HCT116 (cell line): ENCODE measurements around the gene RBFOX2. TPM values are rescaled to one million over a fixed set of nuclear protein-coding genes. Genes with fewer than 3 reads are reported as not detected.
"Not testable (repeated sequence)": the region's sequence is repeated elsewhere in the genome, so short reads cannot be mapped to it uniquely, and the experiment has no call there.

Source experiments
- ATAC-seq: fragments of 200-7000 bp; cut with Tn5 transposase; 2 replicates; pipeline ENCODE4 v1.9.1; 2020; ENCODE audit warnings: mild to moderate bottlenecking, moderate library complexity
- BruUV-seq: library from RNA; stranded (reverse); fragments of 400-500 nt; replicated peaks from 2 replicates; lab custom pipeline; 2021; lab: Mats Ljungman, UMichigan
- CTCF ChIA-PET: fragments of 300-600 bp; sonication (Branson Sonifier 250); formaldehyde crosslinking; loops from one replicate; lab custom pipeline; 2021; ENCODE audit warnings: antibody characterized with exemption; lab: Charles Lee
- POLR2A ChIA-PET: fragments of 300-600, 350-600 bp; sonication (Branson Sonifier 250); formaldehyde crosslinking; loops from one replicate; lab custom pipeline; 2021; ENCODE audit warnings: antibody characterized with exemption; lab: Charles Lee
- RAD21 ChIA-PET, 2 experiments: fragments of 300-600 bp; sonication (Branson Sonifier 250); formaldehyde crosslinking; loops; one replicate each; lab custom pipeline; 2023; ENCODE audit warnings: low total read pairs in 2 of 2; ENCODE audit not compliant: uncharacterized antibody in 2 of 2, unreplicated experiment in 2 of 2, low non-redundant PET in 1 of 2; lab: Charles Lee
- DNase-seq: peaks from one replicate; pipeline ENCODE4 v3.0.0-alpha.2; 2010; ENCODE audit warnings: low read depth, low spot score
- H2AFZ ChIP-seq: fragments of 200-600 bp; shearing (Covaris generic), sonication (generic); 2 replicates; pipeline ENCODE4 v1.6.1; 2017; ENCODE audit warnings: low read depth, mixed run types, mixed read lengths, antibody characterized with exemption, low read length; ENCODE audit not compliant: poor library complexity, severe bottlenecking
- H3K27ac ChIP-seq: 2 replicates; pipeline ENCODE4 v1.5.1; 2012; ENCODE audit warnings: low read depth, low read length
- H3K27me3 ChIP-seq: fragments of 200-600 bp; sonication (generic); 2 replicates; pipeline ENCODE4 v1.6.1; 2016; ENCODE audit warnings: mixed run types, low read length, mixed read lengths; ENCODE audit not compliant: insufficient read depth
- H3K36me3 ChIP-seq, 2 experiments: fragments of 200-500 bp in 1 of 2; fragments of 200-600 bp in 1 of 2; sonication (Bioruptor generic) in 1 of 2; sonication (generic) in 1 of 2; 2 replicates each; pipeline versions ENCODE4 v1.5.1 to v1.6.1; 2014 to 2016; ENCODE audit warnings: low read length in 2 of 2, inconsistent platforms in 1 of 2, mixed read lengths in 1 of 2, mixed run types in 1 of 2; ENCODE audit not compliant: insufficient read depth in 2 of 2, control insufficient read depth in 1 of 2
- H3K4me1 ChIP-seq, 2 experiments: fragments of 200-600 bp in 1 of 2; sonication (generic) in 1 of 2; 2 replicates each; pipeline versions ENCODE4 v1.5.1 to v1.6.1; 2012 to 2017; ENCODE audit warnings: low read length in 2 of 2, inconsistent platforms in 1 of 2, mild to moderate bottlenecking in 1 of 2, mixed read lengths in 1 of 2, mixed run types in 1 of 2, moderate library complexity in 1 of 2; ENCODE audit not compliant: insufficient read depth in 2 of 2, control insufficient read depth in 1 of 2
- H3K4me2 ChIP-seq: fragments of 200-600 bp; sonication (generic); 2 replicates; pipeline ENCODE4 v1.6.1; 2017; ENCODE audit warnings: mixed run types, low read length, mixed read lengths
- H3K4me3 ChIP-seq, 2 experiments: fragments of 200-600 bp in 1 of 2; sonication (generic) in 1 of 2; replicated peaks in 1 of 2; 2 replicates each; pipeline ENCODE4 v1.5.1; 2011 to 2016; ENCODE audit warnings: low read length in 2 of 2, control low read depth in 1 of 2, low read depth in 1 of 2, mild to moderate bottlenecking in 1 of 2, mixed read lengths in 1 of 2, mixed run types in 1 of 2
- H3K79me2 ChIP-seq: fragments of 200-600 bp; sonication (generic); 2 replicates; pipeline ENCODE4 v1.6.1; 2017; ENCODE audit warnings: mild to moderate bottlenecking, mixed run types, low read length, moderate library complexity, mixed read lengths; ENCODE audit not compliant: insufficient read depth
- H3K9ac ChIP-seq: fragments of 200-600 bp; sonication (generic); 2 replicates; pipeline ENCODE4 v1.6.1; 2016; ENCODE audit warnings: low read length, mixed read lengths
- H3K9me2 ChIP-seq: fragments of 200-600 bp; sonication (generic), shearing (Covaris generic); 2 replicates; pipeline ENCODE4 v1.6.1; 2017; ENCODE audit warnings: mixed run types, mild to moderate bottlenecking, moderate library complexity; ENCODE audit not compliant: insufficient read depth
- H3K9me3 ChIP-seq, 2 experiments: fragments of 200-500 bp in 1 of 2; fragments of 200-600 bp in 1 of 2; sonication (Bioruptor generic) in 1 of 2; sonication (generic) in 1 of 2; 2 replicates each; pipeline ENCODE4 v1.6.1; 2014 to 2017; ENCODE audit warnings: low read length in 2 of 2, mixed read lengths in 2 of 2, inconsistent platforms in 1 of 2, low read depth in 1 of 2, mild to moderate bottlenecking in 1 of 2, mixed run types in 1 of 2, moderate library complexity in 1 of 2; ENCODE audit not compliant: control insufficient read depth in 1 of 2, insufficient read depth in 1 of 2
- H4K20me1 ChIP-seq: fragments of 200-600 bp; sonication (generic), shearing (Covaris generic); 2 replicates; pipeline ENCODE4 v1.6.1; 2017; ENCODE audit warnings: mixed run types, mild to moderate bottlenecking, moderate library complexity; ENCODE audit not compliant: insufficient read depth
- EGR1 ChIP-seq: IDR thresholded peaks from 2 replicates; pipeline ENCODE4 v1.6.1; 2012; ENCODE audit warnings: low read depth
- JUND ChIP-seq: IDR thresholded peaks from 2 replicates; pipeline ENCODE4 v1.6.1; 2012
- POLR2AphosphoS5 ChIP-seq: IDR thresholded peaks from 2 replicates; pipeline ENCODE4 v1.6.1; 2011; ENCODE audit warnings: mild to moderate bottlenecking, low read depth, low read length, moderate library complexity
- SIN3A ChIP-seq: IDR thresholded peaks from 2 replicates; pipeline ENCODE4 v1.6.1; 2012; ENCODE audit warnings: low read depth
- SRF ChIP-seq: IDR thresholded peaks from 2 replicates; pipeline ENCODE4 v1.6.1; 2012; ENCODE audit warnings: low read depth
- TCF7L2 ChIP-seq: IDR thresholded peaks from 2 replicates; pipeline ENCODE4 v1.7.0; 2011; ENCODE audit warnings: borderline replicate concordance, inconsistent platforms; ENCODE audit not compliant: insufficient read depth, insufficient read length; ENCODE audit errors: extremely low read depth
- ZBTB33 ChIP-seq: IDR thresholded peaks from 2 replicates; pipeline ENCODE4 v1.6.1; 2011; ENCODE audit warnings: mild to moderate bottlenecking, low read length, moderate library complexity; ENCODE audit not compliant: insufficient replicate concordance; ENCODE audit errors: extremely low read depth
- ZFX ChIP-seq: fragments of 450-650 bp; IDR thresholded peaks from 2 replicates; pipeline ENCODE4 v1.6.1; 2017
- intact Hi-C: fragments of 100-400 bp; cut with micrococcal nuclease; formaldehyde crosslinking; loops from 2 replicates; pipeline ENCODE4 v1.10.0; 2022
- total RNA-seq: library from RNA; stranded (reverse); gene quantifications from one replicate; pipeline ENCODE4 v1.2.1, GENCODE V29; 2021; ENCODE audit not compliant: unreplicated experiment
- TF ChIP-seq, protein P1 (sequence below): IDR thresholded peaks from 2 replicates; pipeline ENCODE4 v1.6.1; 2012; ENCODE audit warnings: low read depth
- TF ChIP-seq, protein P2 (sequence below): IDR thresholded peaks from 2 replicates; pipeline ENCODE4 v1.6.1; 2012
- TF ChIP-seq, protein P3 (sequence below): IDR thresholded peaks from 2 replicates; pipeline ENCODE4 v1.6.1; 2012

RBFOX2 gene
- total RNA-seq, 1 experiment from 2014 or later = 83.9 TPM

DNA sequence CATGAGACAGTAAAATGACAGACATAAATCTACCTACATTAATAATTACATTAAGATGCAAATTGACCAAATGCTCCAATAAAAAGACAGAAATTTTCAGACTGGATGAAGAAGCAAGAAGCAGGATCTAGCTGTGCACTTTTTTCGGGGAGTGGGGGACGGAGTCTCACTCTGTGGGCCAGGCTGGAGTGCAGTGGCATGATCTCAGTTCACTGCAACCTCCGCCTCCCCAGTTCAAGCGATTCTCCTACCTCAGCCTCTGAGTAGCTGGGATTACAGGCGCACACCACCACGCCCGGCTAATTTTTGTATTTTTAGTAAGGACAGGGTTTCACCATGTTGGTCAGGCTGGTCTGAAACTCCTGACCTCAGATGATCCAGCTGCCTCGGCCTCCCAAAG lies 222.0 kb downstream of the RBFOX2 start:
- CTCF ChIA-PET = not testable (repeated sequence)

GRCh38 chr22:35805466-35805865 lies 223.2 kb downstream of the RBFOX2 start:
- Histone ChIP-seq H3K4me3 (no peak overlapping the region), H3K9me3 (no peaks in the 10 kb centered on the region), H2AFZ (no peak overlapping the region), H3K9me2 (no peaks in the 10 kb centered on the region), H3K79me2 (peaks cover 37% of the 10 kb centered on the region)
- no peak for ATAC-seq
- no TSS peak for BruUV-seq
- intact Hi-C loops = no loop called here
- RAD21 ChIA-PET = no interaction called here
- TF ChIP-seq SRF = no peak
- TF ChIP-seq, protein P1, sequence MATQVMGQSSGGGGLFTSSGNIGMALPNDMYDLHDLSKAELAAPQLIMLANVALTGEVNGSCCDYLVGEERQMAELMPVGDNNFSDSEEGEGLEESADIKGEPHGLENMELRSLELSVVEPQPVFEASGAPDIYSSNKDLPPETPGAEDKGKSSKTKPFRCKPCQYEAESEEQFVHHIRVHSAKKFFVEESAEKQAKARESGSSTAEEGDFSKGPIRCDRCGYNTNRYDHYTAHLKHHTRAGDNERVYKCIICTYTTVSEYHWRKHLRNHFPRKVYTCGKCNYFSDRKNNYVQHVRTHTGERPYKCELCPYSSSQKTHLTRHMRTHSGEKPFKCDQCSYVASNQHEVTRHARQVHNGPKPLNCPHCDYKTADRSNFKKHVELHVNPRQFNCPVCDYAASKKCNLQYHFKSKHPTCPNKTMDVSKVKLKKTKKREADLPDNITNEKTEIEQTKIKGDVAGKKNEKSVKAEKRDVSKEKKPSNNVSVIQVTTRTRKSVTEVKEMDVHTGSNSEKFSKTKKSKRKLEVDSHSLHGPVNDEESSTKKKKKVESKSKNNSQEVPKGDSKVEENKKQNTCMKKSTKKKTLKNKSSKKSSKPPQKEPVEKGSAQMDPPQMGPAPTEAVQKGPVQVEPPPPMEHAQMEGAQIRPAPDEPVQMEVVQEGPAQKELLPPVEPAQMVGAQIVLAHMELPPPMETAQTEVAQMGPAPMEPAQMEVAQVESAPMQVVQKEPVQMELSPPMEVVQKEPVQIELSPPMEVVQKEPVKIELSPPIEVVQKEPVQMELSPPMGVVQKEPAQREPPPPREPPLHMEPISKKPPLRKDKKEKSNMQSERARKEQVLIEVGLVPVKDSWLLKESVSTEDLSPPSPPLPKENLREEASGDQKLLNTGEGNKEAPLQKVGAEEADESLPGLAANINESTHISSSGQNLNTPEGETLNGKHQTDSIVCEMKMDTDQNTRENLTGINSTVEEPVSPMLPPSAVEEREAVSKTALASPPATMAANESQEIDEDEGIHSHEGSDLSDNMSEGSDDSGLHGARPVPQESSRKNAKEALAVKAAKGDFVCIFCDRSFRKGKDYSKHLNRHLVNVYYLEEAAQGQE = no peak
- TF ChIP-seq EGR1 = no peak
- TF ChIP-seq, protein P2, sequence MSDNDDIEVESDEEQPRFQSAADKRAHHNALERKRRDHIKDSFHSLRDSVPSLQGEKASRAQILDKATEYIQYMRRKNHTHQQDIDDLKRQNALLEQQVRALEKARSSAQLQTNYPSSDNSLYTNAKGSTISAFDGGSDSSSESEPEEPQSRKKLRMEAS = no peak
- no peak for TF ChIP-seq ZFX
- no peak for TF ChIP-seq TCF7L2
- no peak for TF ChIP-seq JUND
- TF ChIP-seq, protein P3, sequence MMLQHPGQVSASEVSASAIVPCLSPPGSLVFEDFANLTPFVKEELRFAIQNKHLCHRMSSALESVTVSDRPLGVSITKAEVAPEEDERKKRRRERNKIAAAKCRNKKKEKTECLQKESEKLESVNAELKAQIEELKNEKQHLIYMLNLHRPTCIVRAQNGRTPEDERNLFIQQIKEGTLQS = no peak
- TF ChIP-seq SIN3A = no peak
- TF ChIP-seq ZBTB33 = no peak
- no peak for TF ChIP-seq POLR2AphosphoS5
- TF ChIP-seq, all 23 proteins: peak for 0
- H3K27me3 ChIP-seq = no peaks in the 10 kb centered on the region
- no peak overlapping the region for H3K27ac ChIP-seq
- H3K9ac ChIP-seq = no peak overlapping the region
- CTCF ChIA-PET = no interaction called here
- no peak overlapping the region for H3K4me2 ChIP-seq
- H3K36me3 ChIP-seq = peaks cover 0 to 3% of the 10 kb centered on the region in 2 experiments; a peak in 1 of 4 replicates
- no peaks in the 10 kb centered on the region for H4K20me1 ChIP-seq
- DNase-seq = no peak
- POLR2A ChIA-PET = no interaction called here
- peaks cover 0 to 19% of the 10 kb centered on the region in 2 experiments for H3K4me1 ChIP-seq

More for the DNA sequence above, 222.0 kb downstream of the RBFOX2 start:
- H3K27me3 ChIP-seq, H3K4me3 ChIP-seq, H3K9ac ChIP-seq, H3K9me2 ChIP-seq, POLR2A ChIA-PET, H3K27ac ChIP-seq, H4K20me1 ChIP-seq, H3K9me3 ChIP-seq, intact Hi-C loops, H3K36me3 ChIP-seq, H3K4me2 ChIP-seq, H2AFZ ChIP-seq, DNase-seq, ATAC-seq, BruUV-seq, RAD21 ChIA-PET: not testable (repeated sequence)
- Histone ChIP-seq H3K79me2 (peaks cover 30% of the 10 kb centered on the region), H3K4me1 (peaks cover 0 to 14% of the 10 kb centered on the region in 2 experiments; a peak in 3 of 4 replicates)
